ENCODE measurements around the gene WDR72. TPM values are rescaled to one million over a fixed set of nuclear protein-coding genes. Genes with fewer than 3 reads are reported as not detected.

WDR72 gene
- total RNA-seq, 1 donor from 2014 or later: 0.59 TPM

GRCh38 chr15:53520996-53521395 is 238.5 kb downstream of the WDR72 start:
- no peak for DNase-seq (ENCODE audit: low spot score)
- H3K9me3 Mint-ChIP-seq (ENCODE audit: unreplicated experiment): no peaks in the 10 kb centered on the region
- no peak for TF ChIP-seq CTCF (IDR thresholded peaks at IDR 0.05; ENCODE audit: unreplicated experiment)
- H3K27ac Mint-ChIP-seq (ENCODE audit: unreplicated experiment): no peak overlapping the region
- no peaks in the 10 kb centered on the region for H3K36me3 Mint-ChIP-seq (ENCODE audit: low read depth, unreplicated experiment)
- H3K27me3 Mint-ChIP-seq (ENCODE audit: unreplicated experiment): no peaks in the 10 kb centered on the region
- no peak overlapping the region for H3K4me3 Mint-ChIP-seq (ENCODE audit: unreplicated experiment)
- no peaks in the 10 kb centered on the region for H3K4me1 Mint-ChIP-seq (ENCODE audit: unreplicated experiment)

DNA sequence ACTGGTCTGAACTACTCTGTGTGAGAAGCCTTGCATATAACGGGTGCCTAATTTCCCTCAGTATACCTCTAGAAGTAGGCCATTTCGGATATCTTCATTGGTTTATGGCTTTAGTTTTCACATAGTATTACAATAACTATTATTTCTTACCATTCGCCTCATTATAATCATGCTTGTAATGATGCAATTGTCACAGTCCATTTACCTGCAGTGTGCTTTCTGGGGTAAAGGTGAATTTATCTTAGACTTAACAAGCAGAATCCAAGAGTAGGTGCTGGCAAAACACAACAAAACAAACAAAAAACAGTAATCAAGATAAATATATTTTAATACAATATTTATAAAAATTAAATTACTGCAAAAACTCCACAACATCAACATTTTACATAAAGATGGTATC is 246.0 kb downstream of the WDR72 start:
- H3K36me3 Mint-ChIP-seq (ENCODE audit: low read depth, unreplicated experiment): no peaks in the 10 kb centered on the region
- DNase-seq (ENCODE audit: low spot score): no peak
- no peak overlapping the region for H3K4me3 Mint-ChIP-seq (ENCODE audit: unreplicated experiment)
- H3K4me1 Mint-ChIP-seq (ENCODE audit: unreplicated experiment): no peaks in the 10 kb centered on the region
- TF ChIP-seq CTCF (IDR thresholded peaks at IDR 0.05; ENCODE audit: unreplicated experiment): no peak
- no peak overlapping the region for H3K27ac Mint-ChIP-seq (ENCODE audit: unreplicated experiment)
- no peaks in the 10 kb centered on the region for H3K27me3 Mint-ChIP-seq (ENCODE audit: unreplicated experiment)
- H3K9me3 Mint-ChIP-seq (ENCODE audit: unreplicated experiment): no peaks in the 10 kb centered on the region

DNA sequence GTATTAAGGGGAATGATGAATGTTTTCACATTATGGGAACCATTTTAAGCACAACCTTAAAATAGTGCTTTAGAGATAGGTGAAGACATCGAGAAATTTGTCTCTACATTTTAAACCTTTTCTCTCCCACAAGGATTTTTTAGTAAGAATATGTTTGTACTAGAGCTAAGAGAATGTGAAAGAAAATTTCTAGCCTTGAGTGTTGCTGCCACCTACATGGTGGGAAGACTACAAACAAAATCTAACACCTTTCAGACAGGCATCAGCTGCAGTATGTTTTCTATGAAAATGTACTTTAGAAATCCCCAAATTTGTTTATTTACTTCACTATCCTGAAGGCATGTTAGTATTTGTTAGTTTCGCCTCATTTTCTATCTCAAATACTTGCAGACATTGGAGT is 247.4 kb downstream of the WDR72 start:
- H3K27me3 Mint-ChIP-seq (ENCODE audit: unreplicated experiment): no peaks in the 10 kb centered on the region
- no peaks in the 10 kb centered on the region for H3K4me1 Mint-ChIP-seq (ENCODE audit: unreplicated experiment)
- TF ChIP-seq CTCF (IDR thresholded peaks at IDR 0.05; ENCODE audit: unreplicated experiment): no peak
- no peaks in the 10 kb centered on the region for H3K36me3 Mint-ChIP-seq (ENCODE audit: low read depth, unreplicated experiment)
- no peak overlapping the region for H3K4me3 Mint-ChIP-seq (ENCODE audit: unreplicated experiment)
- no peak for DNase-seq (ENCODE audit: low spot score)
- H3K27ac Mint-ChIP-seq (ENCODE audit: unreplicated experiment): no peak overlapping the region
- no peaks in the 10 kb centered on the region for H3K9me3 Mint-ChIP-seq (ENCODE audit: unreplicated experiment)

DNA sequence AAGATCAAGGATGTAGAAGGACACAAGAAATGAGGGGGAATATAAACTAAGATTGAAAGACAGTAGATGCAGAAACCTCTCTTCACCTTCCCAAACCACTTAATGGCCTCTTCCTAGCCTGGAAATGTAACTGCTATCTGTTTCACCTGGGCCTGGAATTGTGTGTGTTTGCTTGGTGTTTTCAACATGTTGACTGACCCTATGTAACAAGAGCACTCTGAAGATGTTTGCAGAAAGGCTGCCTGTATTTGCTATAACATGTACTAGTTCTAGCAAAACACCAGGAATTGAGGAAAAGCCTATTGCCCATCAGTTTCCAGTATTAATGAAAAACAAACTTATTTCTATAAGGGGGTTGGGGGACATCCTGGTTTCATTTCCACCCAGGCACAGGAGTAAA is 248.3 kb downstream of the WDR72 start:
- H3K4me3 Mint-ChIP-seq (ENCODE audit: unreplicated experiment): no peak overlapping the region
- no peaks in the 10 kb centered on the region for H3K36me3 Mint-ChIP-seq (ENCODE audit: low read depth, unreplicated experiment)
- H3K27ac Mint-ChIP-seq (ENCODE audit: unreplicated experiment): no peak overlapping the region
- TF ChIP-seq CTCF (IDR thresholded peaks at IDR 0.05; ENCODE audit: unreplicated experiment): no peak
- DNase-seq (ENCODE audit: low spot score): no peak
- no peaks in the 10 kb centered on the region for H3K9me3 Mint-ChIP-seq (ENCODE audit: unreplicated experiment)
- no peaks in the 10 kb centered on the region for H3K27me3 Mint-ChIP-seq (ENCODE audit: unreplicated experiment)
- no peaks in the 10 kb centered on the region for H3K4me1 Mint-ChIP-seq (ENCODE audit: unreplicated experiment)

DNA sequence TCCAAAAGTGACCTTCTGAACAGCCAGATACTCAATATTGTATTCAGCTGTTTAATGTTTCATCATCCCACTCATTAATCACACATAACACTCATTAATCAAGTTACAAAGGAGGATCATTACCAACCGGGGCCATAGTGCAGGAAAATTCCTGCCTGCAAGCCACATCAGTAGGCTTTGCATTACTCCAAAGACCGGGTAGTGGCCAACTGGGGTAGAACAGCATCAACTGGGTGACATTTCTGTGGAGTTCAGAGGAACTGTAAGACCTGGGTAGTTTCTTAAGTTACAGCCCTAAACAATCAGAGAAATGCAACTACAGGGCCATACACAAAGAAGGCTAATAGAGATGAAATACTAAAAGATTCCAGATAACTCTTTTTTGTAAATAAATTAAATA is 253.1 kb downstream of the WDR72 start:
- H3K9me3 Mint-ChIP-seq (ENCODE audit: unreplicated experiment): no peaks in the 10 kb centered on the region
- no peak for DNase-seq (ENCODE audit: low spot score)
- TF ChIP-seq CTCF (IDR thresholded peaks at IDR 0.05; ENCODE audit: unreplicated experiment): no peak
- H3K27ac Mint-ChIP-seq (ENCODE audit: unreplicated experiment): no peak overlapping the region
- H3K27me3 Mint-ChIP-seq (ENCODE audit: unreplicated experiment): no peaks in the 10 kb centered on the region
- H3K4me1 Mint-ChIP-seq (ENCODE audit: unreplicated experiment): no peaks in the 10 kb centered on the region
- H3K36me3 Mint-ChIP-seq (ENCODE audit: low read depth, unreplicated experiment): no peaks in the 10 kb centered on the region
- H3K4me3 Mint-ChIP-seq (ENCODE audit: unreplicated experiment): no peak overlapping the region

Measured in endothelial cell (in vitro differentiated cells).